Measurements from ENCODE around the gene MTSS2.

MTSS2 gene

DNA sequence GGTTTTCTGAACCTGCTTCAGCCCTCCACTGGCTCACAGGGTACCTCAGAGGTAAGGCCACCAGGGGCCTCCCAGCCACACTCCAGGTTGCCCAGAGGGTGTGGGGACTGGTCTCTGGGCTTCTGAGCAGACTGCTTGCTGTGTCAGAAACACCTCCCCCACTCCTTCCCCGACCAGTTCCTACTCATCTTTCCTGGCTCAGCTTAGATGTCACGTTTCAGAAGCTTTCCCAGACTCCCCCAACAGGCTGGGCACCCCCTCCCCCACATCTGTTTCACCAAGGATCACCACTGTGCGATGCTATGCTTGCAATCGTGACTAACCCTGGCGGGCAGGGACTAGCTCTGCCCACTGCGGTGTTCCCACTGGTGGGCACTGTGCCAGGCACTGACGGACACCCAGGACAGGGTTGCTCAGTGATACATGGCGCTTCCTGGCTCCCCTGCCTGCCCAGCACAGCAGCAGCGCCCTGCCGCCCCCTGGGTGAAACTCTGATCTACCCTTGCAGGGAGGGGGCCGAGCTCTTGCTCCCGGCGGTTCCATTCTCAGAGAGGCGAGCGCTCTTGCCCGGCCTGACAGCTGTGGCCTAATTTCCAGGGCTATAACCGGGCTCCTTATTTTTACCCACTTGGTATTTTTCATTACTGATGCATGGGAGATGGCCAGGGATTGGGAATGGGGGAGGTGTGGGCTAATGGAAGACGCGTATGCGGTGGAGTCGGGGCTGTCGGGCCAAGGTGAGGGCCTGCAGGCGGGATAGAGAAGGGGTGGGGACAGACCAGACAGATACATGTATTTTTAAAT lies 29.4 kb upstream of the MTSS2 start:
- no peak for DNase-seq (ENCODE audit: low read depth in 2 of 2)

DNA sequence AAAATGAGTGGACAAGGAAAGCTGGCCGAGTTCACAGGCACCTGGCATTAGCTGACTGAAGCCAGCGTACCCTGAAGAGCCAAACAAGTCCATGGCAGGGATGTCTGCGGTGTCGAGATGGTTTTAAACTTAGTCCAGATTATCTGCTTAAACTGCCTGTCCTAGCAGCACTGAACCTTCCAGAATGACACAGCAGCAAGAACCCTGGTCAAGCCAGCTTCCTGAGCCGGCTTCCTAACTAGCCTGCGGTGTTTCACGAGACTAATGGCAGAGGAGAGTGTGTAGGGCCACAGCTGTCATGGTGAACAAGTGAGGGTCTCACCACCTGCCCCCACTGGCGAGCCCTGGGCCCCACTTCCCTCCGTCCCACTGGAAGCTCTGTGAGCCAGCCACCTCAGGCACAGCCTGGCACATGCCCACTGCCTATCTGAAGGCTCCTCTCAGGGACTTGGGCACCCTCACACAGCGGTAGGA lies 28.8 kb upstream of the MTSS2 start:
- no peak for DNase-seq (ENCODE audit: low read depth in 2 of 2)

DNA sequence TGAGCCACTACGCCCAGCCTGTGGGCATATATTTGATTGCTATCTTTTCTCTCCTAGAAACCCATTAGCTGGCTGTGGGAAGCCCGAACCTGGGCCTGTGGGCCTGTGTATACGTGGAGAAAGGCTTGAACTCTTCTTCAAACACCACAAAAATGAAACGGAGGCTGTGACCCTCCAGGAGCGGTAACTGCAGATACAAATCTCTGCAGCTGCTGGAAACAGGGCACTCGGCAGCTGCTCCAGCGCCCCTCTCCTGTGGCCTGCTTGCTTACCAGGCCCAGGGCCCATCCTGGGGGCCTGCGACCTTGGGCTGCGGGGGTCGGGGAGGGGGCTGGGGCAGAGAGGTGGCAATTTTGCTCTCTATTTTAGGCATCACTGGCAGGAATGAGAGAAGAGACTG lies 28.0 kb upstream of the MTSS2 start:
- DNase-seq (ENCODE audit: low read depth in 2 of 2): no peak

DNA sequence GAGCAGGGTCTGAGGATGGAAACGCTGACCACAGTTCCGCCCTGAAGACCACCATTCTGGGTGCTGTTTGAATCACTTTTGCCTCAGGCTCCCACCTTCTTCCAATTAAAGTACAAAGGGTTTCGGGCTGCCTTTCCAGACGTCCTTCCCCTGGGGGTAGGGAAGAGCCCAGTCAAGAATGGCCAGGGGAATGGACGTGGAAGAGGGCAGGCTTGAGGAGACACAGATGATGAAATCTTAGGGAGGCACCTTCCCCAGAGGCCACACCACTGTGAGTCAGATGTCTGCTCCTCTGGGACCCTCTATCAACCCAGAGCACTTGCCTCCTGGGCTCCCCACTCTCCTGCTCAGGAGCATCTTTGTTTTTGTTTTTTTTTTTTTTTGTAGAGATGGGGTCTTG lies 27.5 kb upstream of the MTSS2 start:
- DNase-seq (ENCODE audit: low read depth in 2 of 2): no peak

DNA sequence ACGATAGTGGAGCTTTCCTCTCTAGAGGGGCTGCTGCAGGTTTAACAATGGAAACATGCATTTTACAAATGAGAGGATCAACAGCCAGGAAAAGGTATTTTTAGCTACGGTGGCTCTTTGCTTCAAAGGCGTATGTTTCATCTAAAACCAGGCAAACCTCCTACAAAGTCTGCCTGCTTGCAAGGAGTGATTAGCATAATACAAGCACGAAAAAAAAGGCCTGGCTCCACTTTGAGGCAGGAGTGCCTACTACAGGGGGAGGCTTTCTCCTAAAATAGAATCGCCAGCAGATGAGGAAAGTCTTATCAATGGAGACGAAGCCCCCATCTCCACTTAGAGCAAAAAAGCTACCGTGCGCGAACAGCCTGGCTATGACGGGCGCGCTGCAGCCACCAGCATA lies 27.1 kb upstream of the MTSS2 start:
- no peak for DNase-seq (ENCODE audit: low read depth in 2 of 2)

DNA sequence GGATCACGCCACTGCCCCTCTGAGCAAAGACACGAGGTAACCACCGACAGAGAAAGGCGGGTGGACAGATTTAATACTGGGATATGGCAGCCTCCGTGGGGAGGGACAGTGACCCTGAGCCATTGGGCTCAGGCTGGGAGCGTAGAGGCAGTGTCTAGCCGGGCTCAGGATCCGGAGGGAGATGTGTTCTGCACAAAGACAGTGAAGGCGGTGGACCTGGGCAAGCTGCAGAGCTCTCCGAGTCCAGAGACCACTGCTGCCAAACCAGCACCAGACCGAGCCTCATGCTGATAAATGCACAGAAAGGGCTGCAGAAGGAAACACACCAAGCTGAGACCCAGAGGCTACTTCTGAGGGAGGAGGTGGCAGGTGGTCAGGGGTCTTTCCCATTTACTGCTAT lies 26.5 kb upstream of the MTSS2 start:
- no peak for DNase-seq (ENCODE audit: low read depth in 2 of 2)

DNA sequence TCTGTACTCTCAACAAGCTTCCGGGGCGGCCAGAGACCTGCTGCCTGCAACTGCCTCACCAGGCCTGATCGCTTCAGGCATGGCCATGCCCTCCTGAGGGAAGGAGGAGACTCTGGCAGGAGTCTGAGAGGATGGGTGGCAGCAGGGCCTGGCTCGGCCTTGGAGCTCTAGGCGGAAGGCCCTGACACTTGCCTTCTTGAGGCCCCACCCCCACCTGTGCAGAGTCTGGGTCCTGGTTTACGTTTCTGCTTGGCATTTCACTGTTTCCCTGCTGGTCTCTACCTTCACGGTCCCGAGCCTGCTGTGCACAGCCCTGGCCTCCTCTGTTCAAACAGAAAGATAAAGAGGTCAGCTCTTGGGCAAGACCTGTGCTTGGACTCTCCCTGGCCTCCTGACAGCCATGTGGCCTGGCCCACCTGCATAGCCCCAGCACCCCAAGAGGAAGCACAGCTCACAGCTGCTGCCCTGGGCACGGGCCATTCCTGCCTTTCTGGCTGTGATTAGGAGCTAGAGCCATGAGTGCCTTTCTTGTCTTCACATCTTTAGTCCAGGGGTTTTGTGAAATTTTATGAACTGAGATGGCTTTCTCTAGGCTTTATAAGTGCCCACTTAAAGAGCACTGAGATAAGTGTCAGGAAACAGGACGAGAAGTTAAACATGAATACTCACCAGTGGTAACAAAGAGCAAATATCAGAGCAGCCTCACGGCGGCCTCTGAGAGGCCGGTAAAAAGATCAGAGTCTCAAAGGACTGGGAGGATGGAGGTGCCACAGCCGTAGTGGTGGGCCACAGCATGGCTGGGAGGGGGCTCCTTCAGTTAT lies 25.6 kb upstream of the MTSS2 start:
- no peak for DNase-seq (ENCODE audit: low read depth in 2 of 2)

DNA sequence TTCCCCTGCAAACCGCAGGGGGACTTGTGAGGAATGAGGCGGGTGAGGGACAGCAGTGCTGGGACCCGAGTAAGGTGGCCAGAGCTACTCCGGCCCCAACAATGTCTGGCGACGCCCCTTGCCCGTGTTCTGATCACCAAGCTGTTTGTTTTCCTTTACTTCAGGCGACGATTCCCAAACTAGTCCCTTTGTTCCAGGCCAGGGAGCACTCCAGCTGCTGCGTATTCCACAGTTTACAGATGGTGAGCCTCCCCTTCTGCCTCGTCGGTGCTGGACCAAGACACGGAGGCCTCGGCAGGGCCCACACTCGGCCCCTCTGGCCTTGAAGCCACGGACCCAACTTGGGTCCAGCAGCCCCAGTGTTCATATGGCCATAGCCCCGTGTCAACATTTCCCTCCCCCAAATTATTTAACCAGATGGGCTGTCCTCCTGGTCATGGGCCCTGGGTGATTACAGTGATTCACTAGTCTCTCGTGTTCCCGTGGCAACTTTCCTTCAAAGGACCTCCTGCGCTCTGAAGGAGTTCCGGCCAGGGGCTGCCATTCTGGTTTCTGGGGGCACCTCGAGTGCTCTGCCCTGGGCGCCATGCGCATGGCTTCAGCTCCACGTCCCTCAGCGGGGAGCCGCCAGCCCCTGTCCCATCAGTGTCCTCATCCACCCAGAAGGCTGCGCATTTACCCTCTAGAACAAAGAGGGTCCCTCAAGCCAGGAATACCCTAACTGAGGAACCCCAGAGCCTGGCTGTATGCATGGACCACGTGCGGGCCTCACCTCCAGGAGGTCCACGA lies 24.8 kb upstream of the MTSS2 start:
- no peak for DNase-seq (ENCODE audit: low read depth in 2 of 2)

DNA sequence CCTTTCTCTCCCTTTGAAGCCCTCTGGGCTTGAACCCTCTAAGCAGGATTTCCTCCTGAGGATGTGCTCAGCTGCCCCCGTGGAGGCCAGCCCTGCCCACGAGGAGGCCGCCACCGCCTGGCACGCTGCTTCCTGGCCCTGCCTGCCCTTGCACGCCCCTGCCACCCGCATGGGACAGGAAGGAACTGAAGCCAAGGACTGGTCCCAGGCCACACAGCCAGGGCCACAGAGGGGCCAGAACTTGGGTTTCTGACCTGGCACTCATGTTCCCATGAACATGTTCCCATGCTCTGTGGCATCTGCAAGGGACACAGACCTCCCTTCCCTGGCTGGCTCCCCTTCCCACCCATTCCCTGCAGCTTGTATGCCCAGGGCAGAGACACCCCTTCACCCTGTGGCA lies 24.1 kb upstream of the MTSS2 start:
- DNase-seq (ENCODE audit: low read depth in 2 of 2): no peak

DNA sequence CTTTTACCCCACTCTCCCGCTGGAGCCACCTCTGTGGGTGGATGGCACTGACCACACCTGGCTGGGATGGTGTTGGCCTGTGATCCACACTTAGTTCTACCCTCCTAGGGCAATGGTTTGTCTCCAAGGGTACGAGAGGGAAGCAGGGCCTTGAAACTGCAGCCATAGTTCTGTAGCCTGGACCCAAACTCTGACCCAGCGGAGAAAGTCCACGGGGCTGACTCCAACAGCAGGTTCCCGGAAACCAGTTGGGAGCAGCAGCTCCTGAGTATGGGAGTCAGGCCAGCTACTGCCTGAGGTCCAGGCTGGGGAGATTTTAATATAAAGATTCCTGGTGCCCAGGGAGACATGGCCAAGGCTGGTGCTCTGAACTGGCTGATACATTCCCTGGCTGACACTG lies 23.6 kb upstream of the MTSS2 start:
- no peak for DNase-seq (ENCODE audit: low read depth in 2 of 2)

DNA sequence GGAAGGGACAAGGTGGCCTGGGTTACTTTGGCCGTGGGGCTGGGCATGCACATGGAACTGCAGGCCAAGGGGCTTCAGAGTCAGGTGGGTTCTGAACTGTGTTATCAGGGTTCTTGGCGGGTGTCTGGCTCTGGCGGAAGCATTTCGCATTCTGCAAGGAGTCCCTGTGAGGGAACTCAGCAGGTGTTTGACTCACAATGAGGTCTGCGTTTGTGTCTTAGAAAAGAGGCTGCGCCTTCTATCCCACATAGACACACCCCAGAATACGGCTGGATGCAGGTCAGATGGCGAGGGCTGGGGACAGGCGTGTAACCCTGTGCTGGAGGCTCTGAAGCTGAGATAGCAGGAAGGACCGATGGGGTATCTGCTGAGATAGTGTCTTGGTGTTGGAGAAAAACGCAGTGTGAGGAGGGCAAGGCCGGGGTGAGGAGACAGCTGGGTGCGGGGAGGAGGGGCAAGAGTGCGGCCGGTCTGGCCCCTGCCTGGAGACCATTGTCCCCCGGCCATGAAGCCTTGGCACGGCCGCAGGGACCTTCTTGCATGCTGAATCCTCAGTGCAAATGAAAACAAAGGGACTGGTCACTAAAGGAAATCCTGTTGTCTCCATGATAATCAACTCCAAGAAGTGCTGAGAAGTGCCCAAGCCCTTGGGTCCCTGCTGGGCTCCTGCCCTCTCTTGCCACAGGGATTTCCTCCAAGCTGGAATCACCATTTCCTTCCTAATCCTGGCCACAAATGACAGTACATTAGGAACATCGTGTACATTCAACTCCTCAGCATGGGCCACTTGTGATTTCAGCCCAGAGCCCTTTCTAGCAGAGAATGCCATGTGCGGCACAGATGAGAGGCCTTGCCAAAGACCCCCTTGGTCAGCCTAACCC lies 22.8 kb upstream of the MTSS2 start:
- DNase-seq (ENCODE audit: low read depth in 2 of 2): no peak

DNA sequence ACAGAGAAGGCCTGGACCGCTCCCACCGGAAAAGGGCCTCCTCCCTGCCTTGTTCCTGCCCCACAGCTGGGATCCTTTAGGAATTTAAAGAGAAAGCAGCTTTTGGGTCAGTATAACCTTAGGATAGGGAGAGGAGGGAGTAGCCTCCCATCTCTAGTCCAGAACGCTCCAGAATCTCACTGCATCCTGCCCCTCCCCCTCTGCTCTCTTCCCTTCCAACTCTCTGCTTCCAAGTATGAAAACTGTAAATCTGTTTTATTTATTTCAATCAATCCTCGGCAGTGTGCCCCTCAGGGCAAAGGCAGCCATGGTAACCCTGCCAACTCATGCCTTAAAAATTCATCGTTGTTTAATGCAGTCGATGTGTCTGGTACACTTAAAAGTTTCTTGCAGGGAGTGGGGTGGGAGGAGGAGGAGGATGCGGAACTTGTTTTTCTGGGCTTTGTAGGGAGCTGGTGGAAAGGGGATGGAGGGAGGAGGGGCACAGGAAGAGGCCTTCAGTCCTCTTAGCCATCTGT lies 21.2 kb upstream of the MTSS2 start:
- no peak for DNase-seq (ENCODE audit: low read depth in 2 of 2)

DNA sequence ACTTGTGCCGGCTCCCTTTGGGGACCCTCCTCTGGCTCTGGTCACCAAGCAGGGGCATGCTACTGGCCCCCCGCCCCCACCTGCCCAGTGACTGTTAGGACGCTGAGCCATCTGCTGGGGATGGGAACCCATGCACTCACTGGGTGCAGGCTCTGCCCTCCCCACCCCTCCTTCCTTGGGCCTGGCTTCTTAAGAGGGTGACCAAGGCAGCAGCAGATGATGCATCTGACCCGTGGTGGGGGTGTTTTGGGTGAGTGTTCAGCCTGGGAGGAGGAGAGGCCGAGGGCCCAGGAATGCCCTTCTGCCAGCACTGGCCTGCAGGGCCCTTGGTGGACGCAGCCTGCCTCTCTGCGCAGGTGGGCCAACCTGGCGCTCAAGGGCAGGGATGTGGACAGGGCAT lies 19.2 kb upstream of the MTSS2 start:
- DNase-seq (ENCODE audit: low read depth in 2 of 2): no peak

DNA sequence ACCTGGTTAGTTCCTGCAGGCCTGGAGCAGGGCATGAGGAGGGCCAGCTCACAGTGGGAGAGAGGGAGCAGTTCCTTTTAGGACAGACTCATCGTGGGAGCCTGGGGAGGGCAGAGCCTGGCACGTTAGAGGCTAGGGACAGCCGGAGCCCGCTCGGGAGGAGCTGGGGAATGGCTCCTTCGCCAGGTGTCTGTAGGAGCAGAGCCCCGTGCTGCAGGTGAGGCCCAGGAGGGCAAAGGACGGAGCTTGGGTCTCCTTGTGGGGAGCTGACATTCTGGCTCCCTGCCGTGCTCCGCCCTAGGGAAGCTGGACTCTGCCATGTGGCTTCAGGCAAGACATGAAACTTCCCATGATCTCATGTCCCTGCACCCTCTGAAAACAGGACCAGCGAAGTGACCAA lies 18.7 kb upstream of the MTSS2 start:
- DNase-seq (ENCODE audit: low read depth in 2 of 2): no peak

DNA sequence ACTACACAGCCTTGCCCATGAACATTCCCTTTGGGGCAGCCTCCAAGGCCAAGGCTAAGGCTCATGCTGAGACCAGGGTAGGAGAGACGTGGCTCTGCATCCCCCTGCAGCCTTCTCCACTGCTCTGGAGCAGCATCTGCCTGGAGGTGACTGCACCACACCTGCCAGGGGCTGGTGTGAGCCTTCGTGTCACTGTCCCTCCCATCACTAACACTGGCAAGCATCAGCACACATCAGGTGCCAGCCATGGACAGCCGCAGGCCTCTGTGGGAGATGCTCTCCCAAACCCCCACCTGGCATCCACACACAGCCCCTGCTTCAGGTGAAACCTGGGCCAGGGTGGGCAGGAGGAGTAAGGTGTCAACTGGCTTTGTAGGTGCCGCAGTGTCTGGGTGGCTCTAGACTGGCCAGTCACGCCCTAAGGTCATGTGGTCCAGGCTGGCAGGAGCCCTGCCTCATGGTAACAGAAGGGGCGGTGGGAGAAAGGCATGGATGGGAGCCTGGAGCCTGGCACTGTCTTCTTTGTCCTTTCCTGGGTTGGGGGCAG lies 18.1 kb upstream of the MTSS2 start:
- DNase-seq (ENCODE audit: low read depth in 2 of 2): no peak

DNA sequence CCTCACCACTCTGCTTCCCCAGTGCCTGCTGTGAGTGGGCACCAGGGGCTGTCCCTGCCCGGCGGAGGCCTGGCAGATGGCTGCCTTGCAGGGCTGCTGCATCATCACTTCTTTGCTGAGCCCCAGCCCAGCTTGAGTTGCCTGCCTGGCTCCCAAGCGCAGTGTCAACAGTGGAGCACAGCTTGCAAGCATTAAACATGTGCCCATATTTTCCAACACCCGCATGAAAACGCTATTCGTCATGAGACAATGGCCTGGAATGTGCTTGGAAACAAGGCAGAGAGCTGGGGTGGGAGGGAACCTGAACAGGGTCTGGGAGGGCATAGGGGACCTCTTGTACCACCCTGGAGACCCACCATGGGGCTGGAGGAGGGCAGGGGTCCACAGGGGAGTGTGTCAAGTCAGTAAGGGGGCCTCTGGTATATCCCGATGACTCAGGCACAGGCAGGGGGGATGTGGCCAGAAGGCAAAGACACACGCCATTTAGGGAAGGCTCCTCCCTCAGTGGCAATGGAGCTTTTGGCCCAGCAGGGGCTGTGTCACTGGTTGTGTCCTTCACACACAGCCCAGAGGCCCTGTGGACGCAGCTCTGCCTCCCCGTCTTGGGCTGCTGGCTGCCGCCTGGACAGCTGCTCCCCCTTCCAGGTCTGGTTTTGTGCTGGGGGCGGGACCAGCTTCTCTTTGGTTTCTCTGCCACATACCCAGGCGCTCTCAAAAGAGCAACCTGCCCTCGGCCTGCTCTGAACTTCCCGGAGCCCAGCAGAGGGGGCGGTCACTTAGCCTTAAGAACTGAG lies 17.4 kb upstream of the MTSS2 start:
- DNase-seq (ENCODE audit: low read depth in 2 of 2): no peak

DNA sequence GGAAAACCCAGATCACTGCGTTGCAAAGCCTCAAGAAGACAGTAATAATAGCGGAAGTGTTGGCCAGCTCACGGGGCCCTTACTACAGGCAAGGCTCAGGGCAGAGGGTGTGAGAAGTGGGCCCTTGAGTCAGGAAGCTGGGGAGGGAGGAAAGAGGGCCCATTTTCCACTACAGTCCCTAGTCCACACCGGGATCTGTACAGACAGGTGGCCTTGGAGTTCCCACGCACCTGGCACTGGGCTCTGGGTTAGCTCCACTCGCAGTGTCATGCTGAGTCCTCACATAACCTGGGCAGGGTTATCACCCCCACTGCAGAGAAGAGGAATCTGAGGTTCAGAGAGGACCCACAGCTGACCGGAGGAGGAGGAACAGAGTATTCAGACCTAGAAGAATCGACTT lies 16.8 kb upstream of the MTSS2 start:
- no peak for DNase-seq (ENCODE audit: low read depth in 2 of 2)

DNA sequence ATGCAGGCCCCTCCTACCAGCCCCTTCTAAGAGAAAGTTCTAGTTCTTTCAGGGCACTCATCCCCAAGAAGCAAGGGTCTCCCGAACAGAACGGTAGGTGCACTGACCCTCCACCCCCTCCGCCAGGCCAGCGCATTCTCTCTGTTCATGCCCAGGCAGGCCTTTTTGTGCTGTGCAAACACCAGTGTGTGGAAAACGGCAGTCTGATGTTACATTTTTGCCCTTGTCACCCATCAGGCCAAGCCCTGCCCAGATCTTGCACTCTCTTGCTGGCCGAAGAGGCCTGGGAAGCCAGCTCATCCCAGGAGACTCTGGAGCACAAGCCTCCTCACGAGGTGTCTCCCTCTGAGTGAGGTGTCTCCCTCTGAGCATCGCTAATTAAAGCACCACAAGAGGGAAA lies 16.1 kb upstream of the MTSS2 start:
- no peak for DNase-seq (ENCODE audit: low read depth in 2 of 2)

DNA sequence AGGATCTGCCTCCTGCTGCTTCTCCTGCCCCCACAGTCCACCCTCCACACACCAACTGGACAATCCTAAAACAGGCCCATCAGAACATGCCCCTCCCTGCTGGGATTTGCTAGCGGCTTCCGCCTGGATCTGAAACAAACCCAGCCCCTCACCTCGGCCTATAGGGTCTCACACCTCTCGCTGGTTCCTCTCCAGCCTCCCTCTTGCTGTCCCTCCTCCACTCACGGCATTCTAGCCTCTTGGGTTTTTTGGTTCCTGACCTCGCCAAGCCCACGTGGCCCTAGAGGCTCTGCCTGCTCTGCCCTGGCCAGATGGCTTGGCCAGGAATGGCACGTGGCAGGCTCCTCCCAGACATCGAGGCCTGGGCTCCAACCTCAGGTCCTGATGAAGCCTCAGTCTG lies 15.7 kb upstream of the MTSS2 start:
- no peak for DNase-seq (ENCODE audit: low read depth in 2 of 2)

DNA sequence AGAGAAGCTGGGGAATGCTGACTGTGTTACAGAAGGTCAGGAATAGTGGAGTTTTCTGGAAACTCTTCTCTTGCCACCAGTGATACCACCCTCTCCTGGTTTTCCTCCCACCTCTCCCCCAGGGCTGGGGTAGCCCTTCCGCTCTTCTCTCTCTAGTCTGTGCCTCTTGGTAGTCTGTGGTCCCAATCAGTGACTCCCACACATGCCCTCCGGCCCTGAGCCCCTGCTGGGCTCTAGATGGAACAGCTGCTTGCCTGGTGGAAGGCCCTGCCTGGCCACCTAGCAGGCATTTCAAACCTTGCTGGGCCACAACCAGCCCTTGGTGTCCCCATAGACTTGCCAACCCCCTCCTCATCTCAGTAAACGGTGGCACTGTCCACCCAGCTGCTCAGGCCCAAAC lies 15.2 kb upstream of the MTSS2 start:
- DNase-seq (ENCODE audit: low read depth in 2 of 2): no peak
